ENCODE results near the gene IER5L.

DNA sequence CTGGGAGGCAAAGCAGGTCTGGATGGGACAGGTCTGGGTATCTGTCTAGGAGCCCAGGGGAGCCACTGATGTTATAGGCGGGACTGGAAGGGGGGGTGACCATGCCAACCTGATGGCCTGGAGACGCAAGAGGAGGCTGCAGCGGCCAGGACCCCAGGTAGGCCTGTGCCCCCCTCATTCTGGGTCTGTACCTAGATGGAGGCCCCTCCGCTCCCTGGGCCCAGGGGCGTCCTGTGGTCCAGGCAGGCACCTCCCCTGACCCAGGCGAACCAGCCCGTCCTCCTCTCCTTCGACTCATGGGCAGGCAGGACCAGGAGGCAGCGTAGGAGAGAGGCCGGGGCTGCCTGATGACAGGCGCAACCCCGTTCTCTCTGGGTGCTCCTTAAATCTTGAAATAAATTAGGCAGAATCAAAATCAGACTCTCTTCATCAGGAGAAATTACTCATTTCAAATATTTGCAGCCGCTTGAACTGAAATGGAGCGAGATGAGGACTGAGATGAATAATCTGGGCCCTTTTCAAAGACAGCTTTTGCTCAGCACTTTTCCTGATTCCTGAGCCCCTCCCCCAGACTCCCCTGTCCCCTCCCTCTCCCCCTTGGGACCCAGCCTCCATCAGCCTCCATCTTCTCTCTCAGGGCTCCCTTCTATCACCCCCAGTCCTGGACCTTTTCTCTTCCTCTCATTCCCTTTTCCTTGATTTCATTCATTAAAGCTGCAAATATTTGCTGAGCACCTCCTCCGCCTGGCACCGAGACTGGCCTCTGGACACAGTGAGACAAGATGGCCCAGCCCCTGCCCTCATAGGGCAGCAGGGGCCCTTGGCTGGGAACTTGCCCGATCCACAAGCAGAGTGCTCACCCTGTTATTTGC, 46.8 kb upstream of the IER5L start:
- TF ChIP-seq SP1 (CRISPR knock-in tag; conservative IDR thresholded peaks at IDR 0.05) = no peak
- TF ChIP-seq CBFB (CRISPR knock-in tag; IDR thresholded peaks at IDR 0.05; ENCODE audit: low read depth) = no peak
- TF ChIP-seq, protein P1, sequence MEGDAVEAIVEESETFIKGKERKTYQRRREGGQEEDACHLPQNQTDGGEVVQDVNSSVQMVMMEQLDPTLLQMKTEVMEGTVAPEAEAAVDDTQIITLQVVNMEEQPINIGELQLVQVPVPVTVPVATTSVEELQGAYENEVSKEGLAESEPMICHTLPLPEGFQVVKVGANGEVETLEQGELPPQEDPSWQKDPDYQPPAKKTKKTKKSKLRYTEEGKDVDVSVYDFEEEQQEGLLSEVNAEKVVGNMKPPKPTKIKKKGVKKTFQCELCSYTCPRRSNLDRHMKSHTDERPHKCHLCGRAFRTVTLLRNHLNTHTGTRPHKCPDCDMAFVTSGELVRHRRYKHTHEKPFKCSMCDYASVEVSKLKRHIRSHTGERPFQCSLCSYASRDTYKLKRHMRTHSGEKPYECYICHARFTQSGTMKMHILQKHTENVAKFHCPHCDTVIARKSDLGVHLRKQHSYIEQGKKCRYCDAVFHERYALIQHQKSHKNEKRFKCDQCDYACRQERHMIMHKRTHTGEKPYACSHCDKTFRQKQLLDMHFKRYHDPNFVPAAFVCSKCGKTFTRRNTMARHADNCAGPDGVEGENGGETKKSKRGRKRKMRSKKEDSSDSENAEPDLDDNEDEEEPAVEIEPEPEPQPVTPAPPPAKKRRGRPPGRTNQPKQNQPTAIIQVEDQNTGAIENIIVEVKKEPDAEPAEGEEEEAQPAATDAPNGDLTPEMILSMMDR (IDR thresholded peaks at IDR 0.05) = no peak
- no peak for TF ChIP-seq ZNF317 (CRISPR knock-in tag; IDR thresholded peaks at IDR 0.05; ENCODE audit: borderline replicate concordance, low read depth)
- TF ChIP-seq SMAD4 (CRISPR knock-in tag; IDR thresholded peaks at IDR 0.05) = no peak
- TF ChIP-seq, protein P2, sequence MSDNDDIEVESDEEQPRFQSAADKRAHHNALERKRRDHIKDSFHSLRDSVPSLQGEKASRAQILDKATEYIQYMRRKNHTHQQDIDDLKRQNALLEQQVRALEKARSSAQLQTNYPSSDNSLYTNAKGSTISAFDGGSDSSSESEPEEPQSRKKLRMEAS (CRISPR knock-in tag; IDR thresholded peaks at IDR 0.05) = no peak
- TF ChIP-seq NR2C2 (CRISPR knock-in tag; IDR thresholded peaks at IDR 0.05) = no peak
- no peak for TF ChIP-seq CREB1 (CRISPR knock-in tag; IDR thresholded peaks at IDR 0.05)
